Measurements from ENCODE around the gene PTPRJ.

GRCh38 chr11:47980907-47981621 is 705 bp downstream of the PTPRJ start:
- TF ChIP-seq FOXA1 (IDR thresholded peaks at IDR 0.05) (no peak), BHLHE40 (IDR thresholded peaks at IDR 0.05; ENCODE audit: borderline replicate concordance) (no peak)

All from HEK293T (cell line).